ENCODE measurements around the gene TBX21. TPM values are rescaled to one million over a fixed set of nuclear protein-coding genes. Genes with fewer than 3 reads are reported as not detected.

The TBX21 gene
- total and polyA plus RNA-seq, 10 of the 15 experiments (the other 5 are each of a cell fraction or from before 2014, with no cell fraction given) = 0.63 to 9.6 (median 5.0) TPM

GRCh38 chr17:47717261-47717697 lies 15.8 kb upstream of the TBX21 start (continued):
- TF ChIP-seq ZNF207 (IDR thresholded peaks at IDR 0.05; ENCODE audit: borderline replicate concordance) = no peak
- TF ChIP-seq SPI1 (IDR thresholded peaks at IDR 0.05; ENCODE audit: borderline replicate concordance, insufficient read depth, low read depth, low read length) = no peak
- TF ChIP-seq CEBPB (IDR thresholded peaks at IDR 0.05; ENCODE audit: borderline replicate concordance in 1 of 2, low read depth in 2 of 2, low read length in 2 of 2) = no peak
- no peak for TF ChIP-seq EED (IDR thresholded peaks at IDR 0.05; ENCODE audit: low read depth)
- TF ChIP-seq NFIC (IDR thresholded peaks at IDR 0.05; ENCODE audit: low read depth, low read length) = no peak
- TF ChIP-seq CTCF (IDR thresholded peaks at IDR 0.05 in 2 of 3, conservative IDR thresholded peaks at IDR 0.05 in 1 of 3; ENCODE audit: control insufficient read depth in 2 of 3, extremely low read depth in 1 of 3, insufficient read depth in 1 of 3, low read depth in 3 of 3, low read length in 3 of 3) = peak; percentile 38 to 54 (median 40); a peak in 4 of 6 replicates
- no peak for TF ChIP-seq USF1 (IDR thresholded peaks at IDR 0.05; ENCODE audit: borderline replicate concordance, extremely low read length, insufficient read depth, low read depth, low read length)
- TF ChIP-seq SUPT20H (IDR thresholded peaks at IDR 0.05; ENCODE audit: borderline replicate concordance, control insufficient read depth, low read depth, low read length) = no peak
- TF ChIP-seq NR2F1 (conservative IDR thresholded peaks at IDR 0.05) = peak; percentile 87
- TF ChIP-seq SREBF2 (IDR thresholded peaks at IDR 0.05; ENCODE audit: low read length) = no peak
- TF ChIP-seq IRF3 (IDR thresholded peaks at IDR 0.05) = no peak
- TF ChIP-seq MEF2B (IDR thresholded peaks at IDR 0.05; ENCODE audit: partially characterized antibody, poor library complexity, severe bottlenecking) = peak; percentile 84
- TF ChIP-seq ATF3 (IDR thresholded peaks at IDR 0.05; ENCODE audit: borderline replicate concordance, extremely low read depth, low read depth, low read length) = no peak
- TF ChIP-seq JUND (IDR thresholded peaks at IDR 0.05; ENCODE audit: low read depth, low read length) = no peak
- TF ChIP-seq IRF5 (IDR thresholded peaks at IDR 0.05; ENCODE audit: borderline replicate concordance) = no peak
- no peak for TF ChIP-seq CHD1 (IDR thresholded peaks at IDR 0.05; ENCODE audit: low read depth, low read length)
- TF ChIP-seq HDAC2 (IDR thresholded peaks at IDR 0.05) = no peak
- no peak for TF ChIP-seq STAT3 (IDR thresholded peaks at IDR 0.05; ENCODE audit: low read depth, low read length)
- TF ChIP-seq CEBPZ (IDR thresholded peaks at IDR 0.05; ENCODE audit: low read depth, low read length) = no peak
- TF ChIP-seq POLR2AphosphoS2 (IDR thresholded peaks at IDR 0.05; ENCODE audit: low read depth, low read length) = no peak

Measured in GM12878 (cell line).